Lung (tissue), 12 donors: ENCODE data around the gene CAMK1D. TPM values are rescaled to one million over a fixed set of nuclear protein-coding genes. Genes with fewer than 3 reads are reported as not detected.

ENCODE experiments used
- ATAC-seq: fragments of 200-7000 bp; cut with Tn5 transposase; one replicate; pipeline ENCODE4 v1.9.1; 2020; ENCODE audit warnings: moderate number of reproducible peaks; ENCODE audit not compliant: insufficient read depth, low FRiP score
- DNase-seq, 3 donors: peaks; one replicate each; pipeline ENCODE4 v3.0.0-alpha.2; 2013 to 2017
- H3K27ac ChIP-seq, 2 donors: one replicate each; pipeline ENCODE4 v1.5.1; 2013; ENCODE audit warnings: mild to moderate bottlenecking in 2 of 2, moderate library complexity in 2 of 2, control low read depth in 1 of 2, inconsistent platforms in 1 of 2, low read depth in 1 of 2, low read length in 1 of 2
- H3K27me3 ChIP-seq, 3 donors: one replicate each; pipeline ENCODE4 v1.5.1; 2013; ENCODE audit warnings: low read length in 2 of 3; ENCODE audit not compliant: control insufficient read depth in 3 of 3, insufficient read depth in 3 of 3
- H3K36me3 ChIP-seq, 4 donors: one replicate each; pipeline ENCODE4 v1.5.1; 2013; ENCODE audit warnings: low read length in 4 of 4, mild to moderate bottlenecking in 1 of 4, moderate library complexity in 1 of 4; ENCODE audit not compliant: control insufficient read depth in 4 of 4, insufficient read depth in 4 of 4
- H3K4me1 ChIP-seq, 5 donors: one replicate each; pipeline ENCODE4 v1.5.1; 2013; ENCODE audit warnings: low read length in 5 of 5, mild to moderate bottlenecking in 2 of 5, moderate library complexity in 1 of 5; ENCODE audit not compliant: control insufficient read depth in 5 of 5, insufficient read depth in 5 of 5
- H3K4me3 ChIP-seq: one replicate; pipeline ENCODE4 v1.5.1; 2013; ENCODE audit warnings: mild to moderate bottlenecking, control low read depth, moderate library complexity
- H3K9ac ChIP-seq, 2 donors: one replicate each; pipeline ENCODE4 v1.5.1; 2013; ENCODE audit warnings: low read length in 2 of 2, control low read depth in 1 of 2; ENCODE audit not compliant: insufficient read depth in 1 of 2
- H3K9me3 ChIP-seq, 4 donors: one replicate each; pipeline ENCODE4 v1.5.1; 2013; ENCODE audit warnings: low read length in 3 of 4, mild to moderate bottlenecking in 1 of 4, moderate library complexity in 1 of 4; ENCODE audit not compliant: control insufficient read depth in 4 of 4, insufficient read depth in 3 of 4
- WGBS, 2 donors: extraction: QIAGEN DNeasy Blood & Tissue Kit; methylation state at CpG; one replicate each; pipeline ENCODE4 v1.1.7; 2013; 5-methylcytosine and 5-hydroxymethylcytosine counted together
- polyA plus RNA-seq, 2 donors: library from polyadenylated mRNA; stranded (reverse); fragments of 200-250 nt; gene quantifications; one replicate each; pipeline ENCODE4 v1.2.1, GENCODE V29; 2013
- total RNA-seq, 2 donors: library from RNA; depleted of rRNA in 1 of 2; stranded (reverse); fragments of >200 nt in 1 of 2; gene quantifications; one replicate each; pipeline ENCODE4 v1.2.1, GENCODE V29; 2014 to 2021
- TF ChIP-seq, protein P1 (sequence below): IDR thresholded peaks from 2 replicates; pipeline ENCODE4 v1.5.1; 2012; ENCODE audit warnings: mild to moderate bottlenecking; ENCODE audit errors: control extremely low read depth, extremely low read depth
- donor health status: control.
- donor health status: control.
- donor health status: Bipolar disorder and iron deficiency.
- donor health status: healthy.
- donor health status: DM: yes; HTN: yes; CAD: no.

The CAMK1D gene
- total and polyA plus RNA-seq, 4 donors = 3.2 to 37.4 (median 7.0) TPM

DNA sequence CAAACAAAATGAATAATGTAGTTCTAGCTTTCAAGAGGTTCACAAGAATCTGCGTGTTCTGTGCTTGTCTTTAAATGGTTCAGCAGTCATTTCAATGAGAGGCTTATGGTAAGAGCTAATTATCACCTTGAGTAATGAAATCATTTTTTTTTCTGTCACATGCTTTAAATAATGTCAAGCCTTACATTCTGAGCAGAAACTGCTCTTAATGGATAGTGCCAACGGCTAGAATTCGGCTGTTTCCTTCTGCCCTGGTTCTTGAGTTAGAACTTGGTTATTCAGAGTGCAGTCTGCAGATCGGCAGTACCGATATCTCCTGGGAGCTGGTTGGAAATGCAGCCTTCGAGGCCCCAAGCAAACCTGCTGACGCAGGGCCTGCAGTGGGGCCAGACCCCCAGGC is 316.2 kb downstream of the CAMK1D start:
- Histone ChIP-seq H3K9me3 (peaks cover 0 to 4% (median 0%) of the 10 kb centered on the region in 4 donors), H3K9ac (no peak overlapping the region), H3K4me3 (no peak overlapping the region), H3K27me3 (peaks cover 0 to 37% (median 0%) of the 10 kb centered on the region in 3 donors), H3K4me1 (peaks cover 0 to 3% (median 0%) of the 10 kb centered on the region in 5 donors), H3K27ac (no peak overlapping the region), H3K36me3 (peaks cover 0 to 3% (median 0%) of the 10 kb centered on the region in 4 donors)
- ATAC-seq = no peak
- no peak for DNase-seq
- 67 to 76% methylated on average over 7 of the region's 7 CpGs for WGBS, 2 donors
- TF ChIP-seq, protein P1, sequence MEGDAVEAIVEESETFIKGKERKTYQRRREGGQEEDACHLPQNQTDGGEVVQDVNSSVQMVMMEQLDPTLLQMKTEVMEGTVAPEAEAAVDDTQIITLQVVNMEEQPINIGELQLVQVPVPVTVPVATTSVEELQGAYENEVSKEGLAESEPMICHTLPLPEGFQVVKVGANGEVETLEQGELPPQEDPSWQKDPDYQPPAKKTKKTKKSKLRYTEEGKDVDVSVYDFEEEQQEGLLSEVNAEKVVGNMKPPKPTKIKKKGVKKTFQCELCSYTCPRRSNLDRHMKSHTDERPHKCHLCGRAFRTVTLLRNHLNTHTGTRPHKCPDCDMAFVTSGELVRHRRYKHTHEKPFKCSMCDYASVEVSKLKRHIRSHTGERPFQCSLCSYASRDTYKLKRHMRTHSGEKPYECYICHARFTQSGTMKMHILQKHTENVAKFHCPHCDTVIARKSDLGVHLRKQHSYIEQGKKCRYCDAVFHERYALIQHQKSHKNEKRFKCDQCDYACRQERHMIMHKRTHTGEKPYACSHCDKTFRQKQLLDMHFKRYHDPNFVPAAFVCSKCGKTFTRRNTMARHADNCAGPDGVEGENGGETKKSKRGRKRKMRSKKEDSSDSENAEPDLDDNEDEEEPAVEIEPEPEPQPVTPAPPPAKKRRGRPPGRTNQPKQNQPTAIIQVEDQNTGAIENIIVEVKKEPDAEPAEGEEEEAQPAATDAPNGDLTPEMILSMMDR = no peak

- Histone ChIP-seq H3K27me3 (peaks cover 0 to 37% (median 0%) of the 10 kb centered on the region in 3 donors), H3K9ac (no peak overlapping the region), H3K4me3 (no peak overlapping the region), H3K36me3 (peaks cover 0 to 3% (median 0%) of the 10 kb centered on the region in 4 donors), H3K27ac (no peak overlapping the region), H3K9me3 (peaks cover 0 to 4% (median 0%) of the 10 kb centered on the region in 4 donors), H3K4me1 (peaks cover 0 to 3% (median 0%) of the 10 kb centered on the region in 5 donors)
- ATAC-seq = no peak
- TF ChIP-seq, protein P1 = no peak
- no peak for DNase-seq
- 79 to 84% methylated on average over 3 of the region's 3 CpGs for WGBS, 2 donors
Measured at GRCh38 chr10:12667052-12667451, 317.7 kb downstream of the CAMK1D start.

DNA sequence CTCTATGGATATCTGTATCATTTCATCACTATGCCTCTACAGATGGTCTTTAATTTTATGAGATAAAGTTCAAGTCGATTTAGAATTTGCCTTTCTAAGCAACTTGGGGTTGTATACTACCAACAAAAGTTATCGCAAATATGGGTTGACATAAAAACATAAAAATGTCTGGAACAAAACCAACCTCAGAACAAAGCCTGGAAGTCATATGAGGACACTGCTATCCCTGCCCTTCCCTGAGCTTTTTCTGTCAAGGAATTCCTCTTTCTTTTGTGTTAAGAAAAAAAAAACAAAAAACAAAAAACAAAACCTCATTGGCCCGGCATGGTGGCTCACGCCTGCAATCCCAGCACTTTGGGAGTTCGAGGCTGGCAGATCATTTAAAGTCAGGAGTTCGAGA is 319.3 kb downstream of the CAMK1D start:
- Histone ChIP-seq H3K4me3 (no peak overlapping the region), H3K36me3 (peaks cover 0 to 3% (median 0%) of the 10 kb centered on the region in 4 donors), H3K27ac (peak overlapping the region in 1 of 2 donors; percentile 21), H3K4me1 (peaks cover 0 to 3% (median 0%) of the 10 kb centered on the region in 5 donors), H3K9ac (no peak overlapping the region), H3K27me3 (peaks cover 0 to 40% (median 0%) of the 10 kb centered on the region in 3 donors), H3K9me3 (peaks cover 0 to 4% (median 0%) of the 10 kb centered on the region in 4 donors)
- no peak for DNase-seq
- TF ChIP-seq, protein P1 = no peak
- WGBS, 2 donors = 78 to 82% methylated on average over 6 of the region's 6 CpGs
- ATAC-seq = no peak

- peaks cover 0 to 42% (median 0%) of the 10 kb centered on the region in 3 donors for H3K27me3 ChIP-seq
- TF ChIP-seq, protein P1 = no peak
- H3K27ac ChIP-seq = no peak overlapping the region
- no peak overlapping the region for H3K4me3 ChIP-seq
- ATAC-seq (no peak), DNase-seq (no peak)
- 79 to 87% methylated on average over 7 of the region's 7 CpGs for WGBS, 2 donors
- H3K9ac ChIP-seq = no peak overlapping the region
- H3K9me3 ChIP-seq = peaks cover 0 to 4% (median 0%) of the 10 kb centered on the region in 4 donors
- no peaks in the 10 kb centered on the region for H3K4me1 ChIP-seq
- peaks cover 0 to 3% (median 0%) of the 10 kb centered on the region in 4 donors for H3K36me3 ChIP-seq
Measured at GRCh38 chr10:12670004-12670403, 320.7 kb downstream of the CAMK1D start.
